ENCODE results near the gene GLRA2.

Gene GLRA2

GRCh38 chrX:14694611-14695010 lies 165.3 kb downstream of the GLRA2 start:
- TF ChIP-seq, protein P1, sequence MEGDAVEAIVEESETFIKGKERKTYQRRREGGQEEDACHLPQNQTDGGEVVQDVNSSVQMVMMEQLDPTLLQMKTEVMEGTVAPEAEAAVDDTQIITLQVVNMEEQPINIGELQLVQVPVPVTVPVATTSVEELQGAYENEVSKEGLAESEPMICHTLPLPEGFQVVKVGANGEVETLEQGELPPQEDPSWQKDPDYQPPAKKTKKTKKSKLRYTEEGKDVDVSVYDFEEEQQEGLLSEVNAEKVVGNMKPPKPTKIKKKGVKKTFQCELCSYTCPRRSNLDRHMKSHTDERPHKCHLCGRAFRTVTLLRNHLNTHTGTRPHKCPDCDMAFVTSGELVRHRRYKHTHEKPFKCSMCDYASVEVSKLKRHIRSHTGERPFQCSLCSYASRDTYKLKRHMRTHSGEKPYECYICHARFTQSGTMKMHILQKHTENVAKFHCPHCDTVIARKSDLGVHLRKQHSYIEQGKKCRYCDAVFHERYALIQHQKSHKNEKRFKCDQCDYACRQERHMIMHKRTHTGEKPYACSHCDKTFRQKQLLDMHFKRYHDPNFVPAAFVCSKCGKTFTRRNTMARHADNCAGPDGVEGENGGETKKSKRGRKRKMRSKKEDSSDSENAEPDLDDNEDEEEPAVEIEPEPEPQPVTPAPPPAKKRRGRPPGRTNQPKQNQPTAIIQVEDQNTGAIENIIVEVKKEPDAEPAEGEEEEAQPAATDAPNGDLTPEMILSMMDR (conservative IDR thresholded peaks at IDR 0.05; ENCODE audit: low read depth, low read length): no peak
- peak; percentile 45 for DNase-seq (ENCODE audit: low read depth)
- no peak overlapping the region for H3K4me3 ChIP-seq (ENCODE audit: low read depth, low read length)

GRCh38 chrX:14697451-14697850 lies 168.1 kb downstream of the GLRA2 start:
- TF ChIP-seq, protein P1 (conservative IDR thresholded peaks at IDR 0.05; ENCODE audit: low read depth, low read length): peak; percentile 69
- DNase-seq (ENCODE audit: low read depth): peak; percentile 30
- H3K4me3 ChIP-seq (ENCODE audit: low read depth, low read length): no peak overlapping the region

DNA sequence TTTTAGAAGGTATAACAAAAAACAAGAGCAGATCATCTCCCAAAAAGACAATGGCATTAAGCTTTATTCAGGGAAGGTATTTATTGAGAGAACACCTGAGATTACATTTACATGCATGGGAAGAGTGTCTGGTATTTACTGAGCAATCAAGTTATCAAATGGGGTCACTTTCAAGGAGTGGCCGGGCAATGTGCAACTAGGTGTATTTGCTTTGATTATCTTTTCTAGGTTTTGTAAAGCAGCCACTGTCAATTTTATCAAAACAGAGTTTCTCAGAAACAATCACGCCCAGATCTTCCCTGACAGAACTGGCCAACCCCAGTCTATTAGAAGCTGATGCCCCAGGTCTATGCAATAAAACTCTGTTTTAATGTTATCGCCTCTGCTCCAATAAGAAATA lies 169.5 kb downstream of the GLRA2 start:
- TF ChIP-seq, protein P1 (conservative IDR thresholded peaks at IDR 0.05; ENCODE audit: low read depth, low read length): no peak
- no peak for DNase-seq (ENCODE audit: low read depth)
- no peak overlapping the region for H3K4me3 ChIP-seq (ENCODE audit: low read depth, low read length)

DNA sequence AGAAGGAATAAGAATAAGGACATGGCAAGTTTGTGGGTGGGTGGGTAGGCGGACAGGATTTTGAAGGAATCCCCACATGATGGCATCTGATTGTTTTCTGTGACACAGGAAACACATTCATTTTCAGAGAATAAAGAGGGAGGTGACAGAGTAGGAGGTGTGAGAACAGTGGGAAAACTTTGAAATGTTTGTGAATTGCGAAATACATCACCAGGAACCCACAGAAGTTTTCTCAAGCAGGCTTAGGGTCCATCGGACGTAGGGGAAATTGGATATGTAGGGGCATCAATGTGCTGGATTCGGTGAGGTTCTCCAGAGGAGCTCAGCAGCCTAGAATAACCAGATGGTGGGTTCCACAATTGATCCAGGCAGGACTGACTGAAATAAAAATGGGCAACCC lies 171.6 kb downstream of the GLRA2 start:
- TF ChIP-seq, protein P1 (conservative IDR thresholded peaks at IDR 0.05; ENCODE audit: low read depth, low read length): no peak
- DNase-seq (ENCODE audit: low read depth): no peak
- H3K4me3 ChIP-seq (ENCODE audit: low read depth, low read length): no peak overlapping the region

- no peak for DNase-seq (ENCODE audit: low read depth)
- TF ChIP-seq, protein P1 (conservative IDR thresholded peaks at IDR 0.05; ENCODE audit: low read depth, low read length): no peak
- no peak overlapping the region for H3K4me3 ChIP-seq (ENCODE audit: low read depth, low read length)
These were observed 172.8 kb downstream of the GLRA2 start for GRCh38 chrX:14702145-14702544.

DNA sequence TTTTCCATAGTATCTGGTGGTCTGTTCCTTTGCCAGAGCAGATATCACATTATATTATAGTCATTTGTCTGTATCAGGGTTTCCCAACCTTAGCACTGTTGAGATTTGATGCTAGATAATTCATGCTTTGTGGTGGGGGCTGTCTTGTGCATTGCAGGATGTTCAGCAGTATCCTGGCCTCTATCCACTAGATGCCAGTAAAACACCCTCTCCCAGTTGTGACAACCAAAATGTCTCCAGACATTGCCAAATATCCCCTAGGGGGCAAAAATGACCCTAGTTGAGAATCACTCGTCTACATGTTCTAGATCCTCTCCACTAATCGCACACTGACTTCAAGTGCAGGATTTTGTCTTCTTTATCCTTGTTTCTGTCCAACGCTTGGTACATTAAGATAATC lies 182.8 kb downstream of the GLRA2 start:
- DNase-seq (ENCODE audit: low read depth): peak; percentile 28
- TF ChIP-seq, protein P1 (conservative IDR thresholded peaks at IDR 0.05; ENCODE audit: low read depth, low read length): peak; percentile 35
- no peak overlapping the region for H3K4me3 ChIP-seq (ENCODE audit: low read depth, low read length)

DNA sequence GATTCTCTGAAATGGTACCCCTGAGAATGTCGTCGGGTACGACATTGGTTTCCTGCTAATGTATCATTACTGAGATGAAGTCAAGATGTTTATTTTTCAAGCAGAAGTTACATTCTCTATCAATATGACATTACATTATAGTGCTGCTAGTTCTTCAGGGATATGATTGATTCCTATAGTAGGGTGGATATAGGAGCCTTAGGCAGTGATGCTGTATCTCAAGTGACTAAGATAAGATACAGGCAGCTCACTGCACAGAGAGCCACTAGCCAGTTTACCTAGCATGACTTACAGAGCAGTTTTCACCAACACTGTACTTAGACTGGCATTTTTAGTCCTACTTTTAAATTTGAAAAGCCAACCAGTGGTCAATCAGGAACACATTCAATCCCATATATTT lies 188.6 kb downstream of the GLRA2 start:
- TF ChIP-seq, protein P1 (conservative IDR thresholded peaks at IDR 0.05; ENCODE audit: low read depth, low read length): no peak
- H3K4me3 ChIP-seq (ENCODE audit: low read depth, low read length): no peak overlapping the region
- no peak for DNase-seq (ENCODE audit: low read depth)

Measured in choroid plexus epithelial cell (primary cell).